Lower leg skin (tissue), 4 donors: Measurements from ENCODE around the gene GOLPH3. TPM values are rescaled to one million over a fixed set of nuclear protein-coding genes. Genes with fewer than 3 reads are reported as not detected.

Experiments
- DNase-seq, 2 donors: peaks; one replicate each; pipeline ENCODE4 v3.0.0-alpha.2; 2019; ENCODE audit warnings: low spot score in 2 of 2
- H3K4me3 ChIP-seq: fragments of 200-600 bp; sonication (generic); 2 replicates; pipeline ENCODE4 v1.5.1; 2017; ENCODE audit warnings: mild to moderate bottlenecking, low read depth; ENCODE audit not compliant: poor library complexity, severe bottlenecking
- CTCF ChIP-seq, 3 donors: fragments of 450-650 bp; IDR thresholded peaks; one replicate each; pipeline ENCODE4 v1.5.1; 2016; ENCODE audit warnings: antibody characterized with exemption in 3 of 3, mild to moderate bottlenecking in 3 of 3, moderate library complexity in 2 of 3
- POLR2A ChIP-seq, 2 donors: fragments of 450-650 bp; IDR thresholded peaks; one replicate each; pipeline ENCODE4 v1.6.1; 2016 to 2017; ENCODE audit warnings: antibody characterized with exemption in 2 of 2, mild to moderate bottlenecking in 1 of 2, moderate library complexity in 1 of 2
- WGBS, 2 donors: methylation state at CpG; one replicate each; pipeline ENCODE4 v1.1.5; 2018; 5-methylcytosine and 5-hydroxymethylcytosine counted together
- intact Hi-C: fragments of 100-400 bp; cut with DNase I; formaldehyde crosslinking; loops from one replicate; pipeline ENCODE4 v1.15.0; 2023; ENCODE audit warnings: low total_unique reads
- total RNA-seq, 4 donors: library from RNA; depleted of rRNA; stranded (reverse); fragments of >200 nt; gene quantifications; one replicate each; pipeline ENCODE4 v1.1.0, GENCODE V29; 2016

GOLPH3 gene
- total RNA-seq, 4 donors from 2014 or later: 57.9 to 121 (median 66.2) TPM

- no peak for TF ChIP-seq CTCF (IDR thresholded peaks at IDR 0.05)
- TF ChIP-seq POLR2A (IDR thresholded peaks at IDR 0.05): no peak
- peak in 1 of 2 donors; percentile 6 for DNase-seq
- WGBS, 2 donors: 89 to 94% methylated on average over 5 of the region's 5 CpGs
- no peak overlapping the region for H3K4me3 ChIP-seq
- intact Hi-C loops: loop anchor here (10.0 kb wide), 1 partner anchor 510 kb away; no protein-coding TSS in a partner anchor
These were observed 79.4 kb downstream of the GOLPH3 start for GRCh38 chr5:32094691-32095090.

- no peak for TF ChIP-seq POLR2A (IDR thresholded peaks at IDR 0.05)
- TF ChIP-seq CTCF (IDR thresholded peaks at IDR 0.05): peak in 1 of 3 donors; percentile 32
- H3K4me3 ChIP-seq: no peak overlapping the region
- WGBS, 2 donors: 57 to 67% methylated on average over 20 of the region's 20 CpGs
- intact Hi-C loops: loop anchor here (10.0 kb wide), 1 partner anchor 508 kb away; no protein-coding TSS in a partner anchor
- DNase-seq: peak; percentile 61 to 83
These were observed 80.9 kb downstream of the GOLPH3 start for GRCh38 chr5:32092938-32093812.

GRCh38 chr5:32090755-32091128, 83.4 kb downstream of the GOLPH3 start:
- H3K4me3 ChIP-seq: no peak overlapping the region
- DNase-seq: peak in 1 of 2 donors; percentile 75
- WGBS, 2 donors: 95 to 97% methylated on average over 17 of the region's 17 CpGs
- TF ChIP-seq POLR2A (IDR thresholded peaks at IDR 0.05) (no peak), CTCF (IDR thresholded peaks at IDR 0.05) (no peak)
- intact Hi-C loops: loop anchor here (10.0 kb wide), 1 partner anchor 506 kb away; no protein-coding TSS in a partner anchor

GRCh38 chr5:32090026-32090754, 83.9 kb downstream of the GOLPH3 start:
- DNase-seq: peak in 1 of 2 donors; percentile 49
- intact Hi-C loops: loop anchor here (10.0 kb wide), 1 partner anchor 505 kb away; no protein-coding TSS in a partner anchor
- no peak for TF ChIP-seq POLR2A (IDR thresholded peaks at IDR 0.05)
- no peak for TF ChIP-seq CTCF (IDR thresholded peaks at IDR 0.05)
- H3K4me3 ChIP-seq: no peak overlapping the region
- 87 to 93% methylated on average over 24 of the region's 24 CpGs for WGBS, 2 donors

GRCh38 chr5:32089146-32090000, 84.7 kb downstream of the GOLPH3 start:
- intact Hi-C loops: no loop called here
- no peak for TF ChIP-seq POLR2A (IDR thresholded peaks at IDR 0.05)
- no peak for TF ChIP-seq CTCF (IDR thresholded peaks at IDR 0.05)
- 89 to 95% methylated on average over 27 to 30 of the region's 30 CpGs for WGBS, 2 donors
- DNase-seq: peak in 1 of 2 donors; percentile 74
- no peak overlapping the region for H3K4me3 ChIP-seq
